Right forelimb (tissue), 1 donor: Measurements from ENCODE around the gene IRAK1.
"Not testable (repeated sequence)": the region's sequence is repeated elsewhere in the genome, so short reads cannot be mapped to it uniquely, and the experiment has no call there.

Source experiments
- DNase-seq: peaks from one replicate; pipeline ENCODE4 v3.0.0-alpha.2; 2018

The IRAK1 gene

GRCh38 chrX:153993978-153994377 lies 25.7 kb downstream of the IRAK1 start:
- DNase-seq: no peak

- no peak for DNase-seq
Observed at GRCh38 chrX:153993079-153993478, 26.6 kb downstream of the IRAK1 start.

GRCh38 chrX:153992180-153992579 lies 27.5 kb downstream of the IRAK1 start:
- no peak for DNase-seq

GRCh38 chrX:153991013-153991580 lies 28.6 kb downstream of the IRAK1 start:
- no peak for DNase-seq

- no peak for DNase-seq
Observed at GRCh38 chrX:153989973-153990655, 29.6 kb downstream of the IRAK1 start.

GRCh38 chrX:153988493-153988892 lies 31.2 kb downstream of the IRAK1 start:
- DNase-seq: no peak

GRCh38 chrX:153984351-153985178 lies 35.1 kb downstream of the IRAK1 start:
- no peak for DNase-seq

GRCh38 chrX:153983321-153983801 lies 36.3 kb downstream of the IRAK1 start:
- no peak for DNase-seq

- no peak for DNase-seq
Observed at GRCh38 chrX:153981771-153982533, 37.8 kb downstream of the IRAK1 start.

- DNase-seq: no peak
Observed at GRCh38 chrX:153981231-153981630, 38.5 kb downstream of the IRAK1 start.

GRCh38 chrX:153980394-153980793 lies 39.3 kb downstream of the IRAK1 start:
- DNase-seq: not testable (repeated sequence)

- no peak for DNase-seq
Observed at GRCh38 chrX:153974726-153975286, 44.9 kb downstream of the IRAK1 start.

- DNase-seq: no peak
Observed at GRCh38 chrX:153974003-153974725, 45.5 kb downstream of the IRAK1 start.

- no peak for DNase-seq
Observed at GRCh38 chrX:153973127-153974002, 46.3 kb downstream of the IRAK1 start.

GRCh38 chrX:153972368-153973126 lies 47.2 kb downstream of the IRAK1 start, which contains the start of gene TMEM187:
TSS of gene TMEM187 (plus strand) at chrX:153972754. CDS start at chrX:153982063, 9,309 bp downstream.
- DNase-seq: peak; percentile 90

- peak; percentile 94 for DNase-seq
Observed at GRCh38 chrX:153971450-153972367, 48.0 kb downstream of the IRAK1 start, which contains the start of gene HCFC1. TSS of gene HCFC1 (minus strand) at chrX:153971818. CDS start at chrX:153970840, 978 bp downstream.

- peak; percentile 88 for DNase-seq
Observed at GRCh38 chrX:153971124-153971449, 48.6 kb downstream of the IRAK1 start.

- DNase-seq: peak; percentile 70
Observed at GRCh38 chrX:153970357-153971123, 49.2 kb downstream of the IRAK1 start.
